DMS79 (cell line): ENCODE data around the gene LHX3.
"Not testable (repeated sequence)": the region's sequence is repeated elsewhere in the genome, so short reads cannot be mapped to it uniquely, and the experiment has no call there.

Source experiments
- DNase-seq: peaks from one replicate; lab custom pipeline; 2025; lab: John Stamatoyannopoulos, UW

Gene LHX3

DNA sequence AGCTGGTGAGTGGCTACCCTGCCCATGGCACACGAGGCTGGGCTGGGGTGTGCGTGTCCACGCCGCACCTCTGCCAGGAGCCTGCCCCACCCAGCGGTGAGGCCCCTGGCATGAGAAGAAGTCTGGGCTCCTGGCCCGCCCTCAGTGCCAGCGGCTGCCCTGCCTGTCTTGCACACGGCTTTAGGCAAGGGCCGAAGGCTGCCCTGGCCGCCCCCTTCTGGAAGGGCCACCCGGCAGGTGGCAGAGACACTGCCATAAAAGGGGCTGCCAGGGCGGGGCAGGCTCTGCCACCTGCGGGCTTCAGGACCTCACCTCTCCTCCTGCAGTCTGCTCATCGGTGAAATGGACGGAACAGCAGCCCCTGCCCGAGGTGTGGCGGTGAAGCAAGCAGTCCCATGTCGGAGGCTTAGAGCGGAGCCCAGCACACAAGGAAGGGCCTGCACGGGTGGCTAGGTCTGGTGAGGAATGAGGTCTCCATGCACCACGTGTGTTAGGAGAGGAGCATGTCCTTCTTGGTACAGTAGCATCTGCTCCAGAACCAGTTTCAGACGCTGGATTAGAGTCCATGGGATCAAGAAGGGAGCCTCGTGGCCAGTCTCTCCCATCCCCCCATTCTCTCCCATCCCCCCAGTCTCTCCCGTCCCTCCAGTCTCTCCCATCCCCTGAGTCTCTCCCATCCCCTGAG, 51.4 kb downstream of the LHX3 start:
- DNase-seq, result no peak

DNA sequence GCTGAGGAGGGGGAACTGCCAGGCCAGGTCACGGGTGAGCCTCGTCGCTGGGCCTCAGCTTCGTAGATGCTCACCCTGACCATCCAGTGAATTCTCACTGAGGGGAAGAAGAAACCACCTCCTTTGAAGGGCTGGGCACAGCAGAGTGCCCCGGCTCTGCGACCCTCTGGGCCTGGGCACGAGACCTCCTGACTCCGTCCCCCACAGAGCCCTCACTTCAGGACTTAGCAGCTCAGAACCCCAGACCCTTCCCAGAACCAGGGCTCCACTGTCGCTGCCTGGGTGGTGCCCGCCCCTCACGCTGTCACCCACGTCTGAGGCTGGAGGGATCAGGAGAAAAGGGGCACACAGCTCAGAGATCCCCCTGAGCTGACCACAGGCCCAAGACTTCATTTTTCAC, 52.0 kb downstream of the LHX3 start:
- no peak for DNase-seq

DNA sequence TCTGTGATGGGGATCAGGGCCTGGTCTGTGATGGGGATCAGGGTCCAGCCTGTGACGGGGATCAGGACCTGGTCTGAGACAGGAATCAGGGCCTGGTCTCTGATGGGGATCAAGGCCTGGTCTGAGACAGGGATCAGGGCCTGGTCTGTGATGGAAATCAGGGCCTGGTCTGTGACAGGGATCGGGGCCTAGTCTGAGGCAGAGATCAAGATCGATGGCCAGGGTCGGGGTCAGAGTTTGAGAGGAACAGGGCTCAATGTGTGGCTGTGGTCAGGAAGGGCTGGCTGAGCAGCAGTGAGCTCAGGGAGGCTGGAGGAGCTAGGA, 52.4 kb downstream of the LHX3 start:
- DNase-seq, result no peak

DNA sequence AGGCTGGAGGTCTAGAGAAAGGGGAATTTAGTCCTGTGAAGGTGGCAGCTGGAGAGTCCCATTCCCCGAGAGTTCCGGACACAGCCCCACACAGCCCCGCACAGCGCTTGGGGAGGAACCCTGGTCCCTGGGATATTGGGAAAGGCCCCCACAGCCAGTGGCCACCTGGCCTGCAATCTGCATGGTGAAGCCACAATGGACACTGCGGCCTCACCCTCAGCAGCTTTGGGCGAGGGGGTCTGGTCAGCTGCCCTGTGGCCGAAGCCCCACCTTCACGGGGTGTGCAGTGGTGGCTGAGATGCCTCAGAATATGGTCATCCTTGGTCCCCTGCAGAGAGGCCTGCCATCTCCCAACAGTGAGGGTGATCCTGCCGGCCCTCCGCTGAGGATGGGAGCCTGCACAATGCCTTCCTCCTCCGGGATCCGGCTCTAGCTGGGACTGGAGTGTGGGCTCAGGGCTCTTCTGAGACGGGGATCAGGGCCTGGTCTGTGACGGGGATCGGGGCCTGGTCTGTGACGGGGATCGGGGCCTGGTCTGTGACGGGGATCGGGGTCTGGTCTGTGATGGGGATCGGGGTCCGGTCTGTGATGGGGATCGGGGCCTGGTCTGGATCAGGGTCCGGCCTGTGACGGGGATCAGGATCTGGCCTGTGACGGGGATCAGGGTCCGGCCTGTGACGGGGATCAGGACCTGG, 52.9 kb downstream of the LHX3 start:
- DNase-seq, result no peak

DNA sequence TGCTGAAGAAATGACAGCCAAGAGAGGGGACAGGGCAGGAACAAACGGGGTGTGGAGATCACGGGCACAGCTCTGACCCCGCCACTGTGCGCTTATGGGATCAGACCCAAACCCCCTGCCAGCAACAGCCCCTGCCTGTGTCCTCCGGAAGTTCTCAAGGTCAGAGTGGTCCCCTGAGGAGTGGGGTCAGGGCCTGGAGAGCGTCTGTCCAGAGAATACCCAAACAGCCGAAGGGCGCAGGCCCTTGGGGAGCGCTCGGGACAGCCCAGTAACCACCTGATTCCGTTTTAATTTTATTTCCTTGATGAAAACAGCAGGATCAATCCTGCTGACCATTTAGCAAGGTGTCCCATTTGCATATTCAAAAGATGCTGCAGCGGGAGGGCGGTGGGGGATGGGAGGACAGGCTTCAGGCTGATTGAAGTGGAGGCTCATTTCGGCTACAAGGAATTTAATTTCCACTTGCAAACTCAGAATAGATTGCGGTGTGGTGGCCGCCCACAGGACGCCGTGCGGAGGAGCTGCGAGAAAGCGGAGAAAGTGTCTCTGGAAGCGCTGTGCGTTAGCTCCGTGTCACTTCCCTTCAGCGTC, 53.6 kb downstream of the LHX3 start:
- DNase-seq, result no peak

DNA sequence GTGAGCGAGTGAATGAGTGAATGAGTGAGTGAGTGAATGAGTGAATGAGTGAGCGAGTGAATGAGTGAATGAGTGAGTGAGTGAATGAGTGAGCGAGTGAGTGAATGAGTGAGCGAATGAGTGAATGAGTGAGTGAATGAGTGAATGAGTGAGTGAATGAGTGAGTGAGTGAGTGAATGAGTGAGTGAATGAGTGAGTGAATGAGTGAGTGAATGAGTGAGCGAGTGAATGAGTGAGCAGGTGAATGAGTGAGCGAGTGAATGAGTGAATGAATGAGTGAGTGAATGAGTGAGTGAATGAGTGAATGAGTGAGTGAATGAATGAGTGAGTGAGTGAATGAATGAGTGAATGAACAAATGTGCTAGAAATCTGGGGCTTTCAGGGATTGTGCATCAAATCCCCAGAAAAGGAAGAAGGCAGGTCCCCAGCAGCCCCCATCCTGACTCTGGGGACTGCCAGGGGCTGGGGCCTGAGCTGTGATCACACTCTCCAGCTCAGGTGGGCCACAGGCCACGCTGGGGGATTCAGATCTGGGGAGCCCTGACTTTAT, 54.2 kb downstream of the LHX3 start:
- DNase-seq, result not testable (repeated sequence)

DNA sequence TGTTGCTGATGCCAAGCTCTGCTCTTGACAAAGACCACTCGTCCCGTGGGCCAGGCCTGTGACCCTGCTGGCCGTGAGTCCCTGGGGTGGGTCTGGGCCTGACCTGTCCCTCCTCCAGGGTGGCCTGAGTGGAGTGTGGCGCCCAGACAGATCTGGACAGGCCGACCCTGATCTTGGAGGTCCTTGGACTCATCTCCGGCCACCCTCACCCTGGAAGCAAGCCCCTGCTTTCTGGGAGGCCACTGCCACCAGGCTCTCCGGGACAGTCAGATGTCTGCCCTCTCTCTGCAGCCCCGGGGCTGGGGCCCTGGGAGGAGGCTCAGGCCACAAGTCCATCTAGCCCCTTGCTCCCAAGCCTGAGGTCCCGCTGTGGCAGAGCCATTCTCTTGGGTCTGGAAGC, 55.1 kb downstream of the LHX3 start:
- no peak for DNase-seq

DNA sequence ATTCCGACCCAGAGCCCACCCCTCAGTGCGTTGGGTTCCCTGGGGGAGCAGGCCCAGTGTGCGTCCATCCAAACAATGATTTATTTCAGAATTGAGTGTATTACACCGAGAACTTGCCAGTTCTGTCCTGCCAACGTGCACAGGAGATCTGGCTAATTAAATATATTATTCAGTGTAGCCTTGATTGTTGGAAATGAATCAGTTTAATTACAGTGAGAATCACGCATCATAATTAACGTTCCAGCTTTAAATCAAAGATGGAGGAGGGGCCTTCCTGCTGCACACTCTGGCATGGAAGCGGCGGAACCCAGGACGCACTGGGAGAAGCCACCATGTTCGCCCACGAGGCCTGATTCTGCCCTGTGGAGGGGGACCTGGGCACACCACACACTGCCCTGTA, 55.6 kb downstream of the LHX3 start:
- no peak for DNase-seq

DNA sequence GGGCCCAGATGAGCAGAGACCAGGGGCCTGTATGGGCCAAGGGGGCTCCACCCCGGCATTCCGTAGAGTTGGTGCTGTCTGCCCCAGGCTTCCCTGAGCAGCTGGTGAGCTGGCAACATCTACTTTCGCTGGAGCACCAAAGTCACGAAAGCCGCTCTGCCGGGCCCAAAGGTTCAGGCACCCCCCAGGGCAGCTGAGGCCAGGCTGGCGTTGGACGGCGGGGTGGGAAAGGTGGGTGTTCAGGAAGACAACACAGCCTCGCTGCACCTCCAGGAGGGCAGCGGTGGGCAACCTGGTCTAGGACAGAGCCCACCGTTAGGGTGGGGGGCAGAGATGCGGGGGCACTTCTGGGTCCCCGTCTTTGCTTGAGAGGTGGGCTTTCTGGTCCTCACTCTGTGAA, 56.2 kb downstream of the LHX3 start:
- DNase-seq, result no peak

DNA sequence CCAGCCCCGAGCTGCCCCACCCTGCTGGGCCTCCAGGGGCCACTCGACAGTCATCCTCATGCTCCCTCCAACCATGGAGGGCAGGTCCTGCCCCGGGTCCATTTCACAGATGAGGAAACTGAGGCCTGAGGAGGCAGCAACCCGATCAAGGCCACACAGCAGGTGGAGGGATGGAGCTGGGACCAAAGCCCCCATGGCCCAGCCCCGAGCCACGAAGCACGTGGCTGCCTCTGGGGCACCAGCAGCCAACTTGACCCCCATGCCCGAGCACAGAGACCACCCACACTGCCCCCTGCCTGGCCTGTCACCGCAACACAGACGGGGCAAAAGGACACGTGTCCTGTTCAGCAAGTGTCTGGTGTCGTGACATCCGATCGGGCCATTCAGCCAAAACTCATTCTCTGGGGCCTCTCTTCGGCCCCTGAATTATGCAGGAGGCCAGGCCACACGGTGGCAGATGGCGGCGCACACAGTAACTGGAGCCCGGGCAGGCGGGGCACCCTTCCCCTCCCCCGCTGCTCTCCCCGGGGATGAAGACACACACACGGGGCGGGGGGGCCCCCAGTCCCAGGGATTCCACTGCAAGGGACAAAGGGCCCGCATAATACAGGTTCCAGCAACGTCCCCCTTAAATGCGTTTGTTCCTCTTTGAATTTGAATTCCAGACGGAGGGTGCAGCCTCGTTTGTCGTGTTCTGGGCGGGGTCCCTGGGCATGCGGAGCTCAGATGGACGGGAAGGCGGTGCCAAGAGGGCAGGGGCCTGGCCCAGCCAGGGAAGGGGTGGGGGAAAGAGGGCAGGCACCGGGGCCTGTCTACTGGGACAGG, 56.8 kb downstream of the LHX3 start:
- DNase-seq, result no peak

DNA sequence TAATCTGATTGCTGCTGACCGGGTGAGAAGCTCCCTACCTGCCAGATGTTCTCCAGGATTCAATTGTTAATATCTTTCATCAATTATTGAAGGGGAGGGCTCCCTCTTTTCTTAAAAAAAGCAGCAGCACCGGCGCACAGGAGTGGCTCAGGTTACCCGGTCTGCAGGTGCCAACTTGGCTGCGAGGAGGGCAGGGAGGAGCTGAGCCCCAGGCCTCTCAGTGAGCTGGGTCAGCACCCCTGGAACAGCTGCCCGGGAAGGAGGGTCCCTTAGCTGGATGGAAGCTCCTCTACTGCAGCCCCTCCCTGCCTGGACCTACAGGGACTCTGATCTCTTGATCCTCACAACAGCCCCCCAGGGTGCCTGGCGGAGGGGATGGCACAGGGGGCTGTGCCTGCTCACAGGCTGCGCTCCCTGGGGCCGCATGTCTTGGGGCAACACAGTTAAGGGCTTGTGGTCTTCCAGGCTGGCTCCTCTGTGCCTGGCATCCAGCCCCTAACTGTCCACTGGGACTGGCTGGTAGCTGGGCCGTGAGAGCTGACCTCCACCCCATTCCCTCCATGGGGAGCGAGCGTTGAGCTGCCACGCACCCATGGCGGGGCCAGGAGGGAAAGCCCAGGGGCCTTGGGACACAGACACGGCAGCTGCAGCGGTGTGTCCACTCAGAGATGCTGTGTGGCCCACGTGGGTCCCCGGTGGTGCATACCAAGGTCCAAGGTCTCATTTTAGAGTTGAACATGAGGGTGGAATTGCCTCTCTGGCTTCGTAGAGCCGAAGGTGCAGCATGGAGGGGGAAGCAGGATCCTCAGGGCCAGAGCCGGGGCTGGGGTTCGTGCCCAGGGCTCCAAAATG, 57.7 kb downstream of the LHX3 start:
- peak; percentile 22 for DNase-seq
